Thoracic aorta (tissue), 2 donors: ENCODE results near the gene SLCO2A1. TPM values are rescaled to one million over a fixed set of nuclear protein-coding genes. Genes with fewer than 3 reads are reported as not detected.

Experiments used
- ATAC-seq: fragments of 150-250 bp; one replicate; pipeline ENCODE4 v1.8.0; 2017; ENCODE audit warnings: low read depth; ENCODE audit not compliant: insufficient number of reproducible peaks, low FRiP score
- DNase-seq: peaks from one replicate; pipeline ENCODE4 v3.0.0-alpha.2; 2020; ENCODE audit warnings: low spot score
- H3K27ac ChIP-seq, 2 donors: fragments of 200-600 bp; sonication (generic); 1 replicate in 1 of 2; 2 replicates in 1 of 2; pipeline ENCODE4 v1.5.1; 2016; ENCODE audit warnings: mild to moderate bottlenecking in 2 of 2, moderate library complexity in 2 of 2
- H3K27me3 ChIP-seq: fragments of 200-600 bp; sonication (generic); replicated peaks from 2 replicates; pipeline ENCODE4 v1.6.0; 2016; ENCODE audit warnings: mild to moderate bottlenecking; ENCODE audit not compliant: insufficient read depth
- H3K36me3 ChIP-seq: fragments of 200-600 bp; sonication (generic); one replicate; pipeline ENCODE4 v1.5.1; 2016
- H3K4me1 ChIP-seq, 2 donors: fragments of 200-600 bp; sonication (generic); 1 replicate in 1 of 2; 2 replicates in 1 of 2; pipeline versions ENCODE4 v1.5.1 to v1.6.0; 2016; ENCODE audit warnings: low read depth in 2 of 2, mild to moderate bottlenecking in 1 of 2; ENCODE audit not compliant: control insufficient read depth in 1 of 2
- H3K4me3 ChIP-seq: fragments of 200-600 bp; sonication (generic); 2 replicates; pipeline ENCODE4 v1.5.1; 2016; ENCODE audit warnings: mild to moderate bottlenecking
- H3K9me3 ChIP-seq: fragments of 200-600 bp; sonication (generic); 2 replicates; pipeline ENCODE4 v1.5.1; 2016
- CTCF ChIP-seq: fragments of 200-600 bp; sonication (generic); IDR thresholded peaks from one replicate; pipeline ENCODE4 v1.5.1; 2019; ENCODE audit warnings: antibody characterized with exemption
- total RNA-seq, 2 donors: library from RNA; depleted of rRNA; stranded (reverse); fragments of >200 nt; gene quantifications; one replicate each; pipeline versions ENCODE4 v1.1.0 to v1.2.3, GENCODE V29; 2016

Gene SLCO2A1
- total RNA-seq, 2 donors from 2014 or later = 7.9 to 115 TPM

GRCh38 chr3:134018850-134019249 is 10.9 kb downstream of the SLCO2A1 start:
- H3K36me3 ChIP-seq = no peaks in the 10 kb centered on the region
- H3K27ac ChIP-seq = no peak overlapping the region
- DNase-seq (no peak), ATAC-seq (no peak)
- no peaks in the 10 kb centered on the region for H3K4me1 ChIP-seq
- H3K9me3 ChIP-seq = no peaks in the 10 kb centered on the region
- H3K27me3 ChIP-seq = no peaks in the 10 kb centered on the region
- H3K4me3 ChIP-seq = no peak overlapping the region
- no peak for TF ChIP-seq CTCF

GRCh38 chr3:134018406-134018805 is 11.3 kb downstream of the SLCO2A1 start:
- no peaks in the 10 kb centered on the region for H3K4me1 ChIP-seq
- H3K36me3 ChIP-seq = no peaks in the 10 kb centered on the region
- ATAC-seq = no peak

GRCh38 chr3:134017490-134017889 is 12.2 kb downstream of the SLCO2A1 start:
- no peak overlapping the region for H3K4me3 ChIP-seq
- H3K27ac ChIP-seq = no peak overlapping the region
- H3K4me1 ChIP-seq = no peaks in the 10 kb centered on the region
- TF ChIP-seq CTCF = no peak
- H3K36me3 ChIP-seq = no peaks in the 10 kb centered on the region
- H3K9me3 ChIP-seq = no peaks in the 10 kb centered on the region
- ATAC-seq (no peak), DNase-seq (no peak)
- no peaks in the 10 kb centered on the region for H3K27me3 ChIP-seq

More at GRCh38 chr3:134018406-134018805, 11.3 kb downstream of the SLCO2A1 start:
- Histone ChIP-seq H3K4me3 (no peak overlapping the region), H3K9me3 (no peaks in the 10 kb centered on the region), H3K27me3 (no peaks in the 10 kb centered on the region), H3K27ac (no peak overlapping the region)
- no peak for DNase-seq
- TF ChIP-seq CTCF = no peak

GRCh38 chr3:134014270-134014669 is 15.5 kb downstream of the SLCO2A1 start:
- TF ChIP-seq CTCF = no peak
- Histone ChIP-seq H3K9me3 (no peaks in the 10 kb centered on the region), H3K27ac (no peak overlapping the region), H3K4me3 (no peak overlapping the region), H3K27me3 (no peaks in the 10 kb centered on the region), H3K36me3 (no peaks in the 10 kb centered on the region), H3K4me1 (no peaks in the 10 kb centered on the region)
- DNase-seq (no peak), ATAC-seq (no peak)

- no peaks in the 10 kb centered on the region for H3K36me3 ChIP-seq
- no peak for TF ChIP-seq CTCF
- no peaks in the 10 kb centered on the region for H3K27me3 ChIP-seq
- no peaks in the 10 kb centered on the region for H3K9me3 ChIP-seq
- DNase-seq = no peak
- no peak overlapping the region for H3K27ac ChIP-seq
- H3K4me3 ChIP-seq = no peak overlapping the region
- H3K4me1 ChIP-seq = no peaks in the 10 kb centered on the region
- no peak for ATAC-seq
These were observed 16.4 kb downstream of the SLCO2A1 start for GRCh38 chr3:134013280-134013679.
